HepG2 (cell line): ENCODE data around the gene LSM14B. TPM values are rescaled to one million over a fixed set of nuclear protein-coding genes. Genes with fewer than 3 reads are reported as not detected.

Experiments
- ARHGAP35 ChIP-seq: sonication (generic); formaldehyde crosslinking; IDR thresholded peaks from 2 replicates; pipeline ENCODE4 v1.9.0; 2022; ENCODE audit warnings: mild to moderate bottlenecking, inconsistent platforms, moderate library complexity, missing genetic modification reagents, borderline replicate concordance
- ATRX ChIP-seq: sonication (generic); formaldehyde crosslinking; IDR thresholded peaks from 2 replicates; pipeline ENCODE4 v1.4.0; 2020; ENCODE audit warnings: missing genetic modification reagents, borderline replicate concordance
- FOXK2 ChIP-seq: fragments of 450-650 bp; IDR thresholded peaks from 2 replicates; pipeline ENCODE4 v1.6.1; 2016
- FOXO4 ChIP-seq: sonication (generic); formaldehyde crosslinking; conservative IDR thresholded peaks from 2 replicates; pipeline ENCODE4 v1.8.1; 2023; ENCODE audit warnings: missing genetic modification reagents
- HMGA1 ChIP-seq: sonication (generic); formaldehyde crosslinking; conservative IDR thresholded peaks from 2 replicates; pipeline ENCODE4 v1.4.0; 2020; ENCODE audit warnings: missing genetic modification reagents
- LCORL ChIP-seq, 2 experiments: fragments of 450-650 bp in 1 of 2; sonication (generic) in 1 of 2; formaldehyde crosslinking in 1 of 2; IDR thresholded peaks; 2 replicates each; pipeline versions ENCODE4 v1.5.0 to v1.6.1; 2017 to 2020; ENCODE audit warnings: antibody characterized with exemption in 1 of 2, missing genetic modification reagents in 1 of 2
- MAZ ChIP-seq, 2 experiments: sonication (generic) in 1 of 2; formaldehyde crosslinking in 1 of 2; IDR thresholded peaks; 2 replicates each; pipeline versions ENCODE4 v1.5.0 to v1.6.1; 2012 to 2020; ENCODE audit warnings: low read depth in 2 of 2, mild to moderate bottlenecking in 2 of 2, borderline replicate concordance in 1 of 2, improper control_type of control experiment in 1 of 2, low read length in 1 of 2, missing genetic modification reagents in 1 of 2, moderate library complexity in 1 of 2
- MED1 ChIP-seq: sonication (generic); formaldehyde crosslinking; IDR thresholded peaks from 2 replicates; pipeline ENCODE4 v1.4.0; 2020; ENCODE audit warnings: missing genetic modification reagents
- MYPOP ChIP-seq: sonication (generic); formaldehyde crosslinking; IDR thresholded peaks from 2 replicates; pipeline ENCODE4 v1.8.1; 2023; ENCODE audit warnings: mild to moderate bottlenecking, moderate library complexity, missing genetic modification reagents
- SOX13 ChIP-seq, 3 experiments: fragments of 450-650 bp in 1 of 3; sonication (generic) in 1 of 3; formaldehyde crosslinking in 1 of 3; IDR thresholded peaks in 2 of 3; conservative IDR thresholded peaks in 1 of 3; 2 replicates each; pipeline versions ENCODE4 v1.5.0 to v1.6.1; 2016 to 2020; ENCODE audit warnings: antibody characterized with exemption in 1 of 3, mild to moderate bottlenecking in 1 of 3, missing compliant biosample characterization in 1 of 3, missing genetic modification reagents in 1 of 3, moderate library complexity in 1 of 3
- ZBTB21 ChIP-seq: sonication (generic); formaldehyde crosslinking; IDR thresholded peaks from 2 replicates; pipeline ENCODE4 v1.4.0; 2020; ENCODE audit warnings: missing genetic modification reagents
- ZNF224 ChIP-seq: sonication (generic); formaldehyde crosslinking; IDR thresholded peaks from 2 replicates; pipeline ENCODE4 v1.5.0; 2020; ENCODE audit warnings: mild to moderate bottlenecking, missing genetic modification reagents
- ZNF383 ChIP-seq: sonication (generic); formaldehyde crosslinking; IDR thresholded peaks from 2 replicates; pipeline ENCODE4 v1.4.0; 2020; ENCODE audit warnings: missing genetic modification reagents, mild to moderate bottlenecking, borderline replicate concordance
- ZNF570 ChIP-seq: sonication (generic); formaldehyde crosslinking; IDR thresholded peaks from 2 replicates; pipeline ENCODE4 v1.4.0; 2020; ENCODE audit warnings: mild to moderate bottlenecking, missing genetic modification reagents, borderline replicate concordance
- ZNF749 ChIP-seq: sonication (generic); formaldehyde crosslinking; IDR thresholded peaks from 2 replicates; pipeline ENCODE4 v1.8.0; 2022; ENCODE audit warnings: mild to moderate bottlenecking, missing genetic modification reagents, moderate library complexity, borderline replicate concordance
- ZNF766 ChIP-seq: sonication (generic); formaldehyde crosslinking; IDR thresholded peaks from 2 replicates; pipeline ENCODE4 v1.5.0; 2020; ENCODE audit warnings: missing genetic modification reagents, borderline replicate concordance
- ZSCAN5A ChIP-seq: sonication (generic); formaldehyde crosslinking; IDR thresholded peaks from 2 replicates; pipeline ENCODE4 v1.8.0; 2022; ENCODE audit warnings: mild to moderate bottlenecking, missing genetic modification reagents, borderline replicate concordance
- polyA plus RNA-seq, 8 experiments: library from polyadenylated mRNA; depleted of rRNA in 3 of 8; stranded (reverse) in 7 of 8; unstranded in 1 of 8; fragments of >200 nt; fragmentation: Illumina TruSeq in 4 of 8; extraction: Trizol in 4 of 8; gene quantifications; 2 replicates each; pipeline versions ENCODE4 v1.2.1 to v1.2.3, GENCODE V29; 2011 to 2016; ENCODE audit warnings: low read depth in 4 of 8, missing spikeins in 1 of 8, mixed read lengths in 1 of 8; ENCODE audit not compliant: insufficient read depth in 1 of 8
- total RNA-seq, 5 experiments: library from RNA; depleted of rRNA; stranded (reverse); fragments of >200 nt; fragmentation: Illumina TruSeq; extraction: Trizol; gene quantifications; 2 replicates each; pipeline ENCODE4 v1.2.3, GENCODE V29; 2016; ENCODE audit warnings: low read depth in 1 of 5
- TF ChIP-seq, protein P1 (sequence below): sonication (generic); formaldehyde crosslinking; IDR thresholded peaks from 2 replicates; pipeline ENCODE4 v1.5.1; 2020; ENCODE audit warnings: mild to moderate bottlenecking, missing genetic modification reagents, borderline replicate concordance
- TF ChIP-seq, protein P2 (sequence below): sonication (generic); formaldehyde crosslinking; IDR thresholded peaks from 2 replicates; pipeline ENCODE4 v1.4.0; 2020; ENCODE audit warnings: low read depth, mild to moderate bottlenecking, missing genetic modification reagents

The LSM14B gene
- total and polyA plus RNA-seq, 2 of the 13 experiments (the other 11 are each of a cell fraction or from before 2014, with no cell fraction given): 43.3 to 79.2 TPM

GRCh38 chr20:62143957-62144825 is 21.9 kb downstream of the LSM14B start (continued):
- TF ChIP-seq, protein P1, sequence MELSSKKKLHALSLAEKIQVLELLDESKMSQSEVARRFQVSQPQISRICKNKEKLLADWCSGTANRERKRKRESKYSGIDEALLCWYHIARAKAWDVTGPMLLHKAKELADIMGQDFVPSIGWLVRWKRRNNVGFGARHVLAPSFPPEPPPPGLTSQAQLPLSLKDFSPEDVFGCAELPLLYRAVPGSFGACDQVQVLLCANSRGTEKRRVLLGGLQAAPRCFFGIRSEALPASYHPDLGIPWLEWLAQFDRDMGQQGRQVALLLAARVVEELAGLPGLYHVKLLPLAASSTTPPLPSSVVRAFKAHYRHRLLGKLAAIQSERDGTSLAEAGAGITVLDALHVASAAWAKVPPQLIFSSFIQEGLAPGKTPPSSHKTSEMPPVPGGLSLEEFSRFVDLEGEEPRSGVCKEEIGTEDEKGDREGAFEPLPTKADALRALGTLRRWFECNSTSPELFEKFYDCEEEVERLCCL (CRISPR knock-in tag): no peak; the same call in 1 of the 2 replicates
- 0 out of 2 replicates have a peak, but pooled peaks have one; percentile 26 for TF ChIP-seq ZNF749 (CRISPR knock-in tag)
- no peak for TF ChIP-seq LCORL (IDR thresholded peaks at IDR 0.05)
- 0 out of 2 replicates have a peak, but pooled peaks have one; percentile 33 for TF ChIP-seq LCORL (CRISPR knock-in tag; IDR thresholded peaks at IDR 0.05)
- TF ChIP-seq ATRX (CRISPR knock-in tag): no peak
- TF ChIP-seq SOX13 (IDR thresholded peaks at IDR 0.05): no peak
- TF ChIP-seq SOX13 (CRISPR knock-in tag; conservative IDR thresholded peaks at IDR 0.05 in 1 of 2, IDR thresholded peaks at IDR 0.05 in 1 of 2): no peak
- TF ChIP-seq ZNF766 (CRISPR knock-in tag): no peak
- TF ChIP-seq FOXK2: no peak
- TF ChIP-seq FOXO4 (CRISPR knock-in tag): no peak
- TF ChIP-seq ZNF383 (CRISPR knock-in tag): no peak
- TF ChIP-seq ZSCAN5A: 0 out of 2 replicates have a peak, but pooled peaks have one; percentile 24
- no peak for TF ChIP-seq ZNF224 (CRISPR knock-in tag)
- no peak for TF ChIP-seq ZBTB21 (CRISPR knock-in tag)
- TF ChIP-seq HMGA1 (CRISPR knock-in tag): no peak
- TF ChIP-seq MYPOP (CRISPR knock-in tag): peak; percentile 83
- TF ChIP-seq MAZ (IDR thresholded peaks at IDR 0.05; ENCODE audit: borderline replicate concordance, low read depth, low read length): no peak
- 0 out of 2 replicates have a peak, but pooled peaks have one; percentile 44 for TF ChIP-seq MAZ (CRISPR knock-in tag; IDR thresholded peaks at IDR 0.05; ENCODE audit: low read depth)
- TF ChIP-seq, protein P2, sequence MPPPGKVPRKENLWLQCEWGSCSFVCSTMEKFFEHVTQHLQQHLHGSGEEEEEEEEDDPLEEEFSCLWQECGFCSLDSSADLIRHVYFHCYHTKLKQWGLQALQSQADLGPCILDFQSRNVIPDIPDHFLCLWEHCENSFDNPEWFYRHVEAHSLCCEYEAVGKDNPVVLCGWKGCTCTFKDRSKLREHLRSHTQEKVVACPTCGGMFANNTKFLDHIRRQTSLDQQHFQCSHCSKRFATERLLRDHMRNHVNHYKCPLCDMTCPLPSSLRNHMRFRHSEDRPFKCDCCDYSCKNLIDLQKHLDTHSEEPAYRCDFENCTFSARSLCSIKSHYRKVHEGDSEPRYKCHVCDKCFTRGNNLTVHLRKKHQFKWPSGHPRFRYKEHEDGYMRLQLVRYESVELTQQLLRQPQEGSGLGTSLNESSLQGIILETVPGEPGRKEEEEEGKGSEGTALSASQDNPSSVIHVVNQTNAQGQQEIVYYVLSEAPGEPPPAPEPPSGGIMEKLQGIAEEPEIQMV (CRISPR knock-in tag): peak; percentile 45; the same call in 1 of the 2 replicates
- TF ChIP-seq ARHGAP35 (CRISPR knock-in tag): no peak
- no peak for TF ChIP-seq ZNF570 (CRISPR knock-in tag)
- no peak for TF ChIP-seq MED1
